Prostate gland (tissue), 2 donors: ENCODE data around the gene CHMP5. TPM values are rescaled to one million over a fixed set of nuclear protein-coding genes. Genes with fewer than 3 reads are reported as not detected.

Experiments used
- DNase-seq: peaks from one replicate; pipeline ENCODE4 v3.0.0-alpha.2; 2019; ENCODE audit warnings: low spot score
- H3K27ac ChIP-seq, 2 donors: fragments of 200-600 bp; sonication (generic); 2 replicates each; pipeline ENCODE4 v1.5.1; 2017 to 2019
- H3K27me3 ChIP-seq: fragments of 200-600 bp; sonication (generic); replicated peaks from 2 replicates; pipeline ENCODE4 v1.5.1; 2019; ENCODE audit not compliant: insufficient read depth
- H3K36me3 ChIP-seq, 2 donors: fragments of 200-600 bp; sonication (generic); 1 replicate in 1 of 2; 2 replicates in 1 of 2; pipeline versions ENCODE4 v1.5.1 to v1.8.1; 2017 to 2019
- H3K4me1 ChIP-seq: fragments of 200-600 bp; sonication (generic); replicated peaks from 2 replicates; pipeline ENCODE4 v1.5.1; 2019
- H3K4me3 ChIP-seq, 2 donors: fragments of 200-600 bp; sonication (generic); 2 replicates each; pipeline ENCODE4 v1.5.1; 2017 to 2019
- H3K9me3 ChIP-seq: fragments of 200-600 bp; sonication (generic); 2 replicates; pipeline ENCODE4 v1.5.1; 2017
- CTCF ChIP-seq, 4 experiments: fragments of 200-600 bp in 2 of 4; fragments of 450-650 bp in 2 of 4; sonication (generic) in 2 of 4; IDR thresholded peaks; 1 replicate in 3 of 4; 2 replicates in 1 of 4; pipeline ENCODE4 v1.5.1; 2016 to 2019; ENCODE audit warnings: antibody characterized with exemption in 4 of 4, mild to moderate bottlenecking in 2 of 4, moderate library complexity in 2 of 4
- POLR2A ChIP-seq: fragments of 450-650 bp; IDR thresholded peaks from one replicate; pipeline ENCODE4 v1.6.1; 2016; ENCODE audit warnings: antibody characterized with exemption, mild to moderate bottlenecking
- POLR2AphosphoS5 ChIP-seq: sonication (generic); formaldehyde crosslinking; IDR thresholded peaks from one replicate; pipeline ENCODE4 v1.6.1; 2017; ENCODE audit warnings: antibody characterized with exemption
- WGBS: methylation state at CpG from one replicate; pipeline ENCODE4 v1.1.5; 2018; 5-methylcytosine and 5-hydroxymethylcytosine counted together
- intact Hi-C: fragments of 100-400 bp; cut with DNase I; formaldehyde crosslinking; loops from one replicate; pipeline ENCODE4 v1.14.2; 2022
- total RNA-seq, 2 donors: library from RNA; depleted of rRNA; stranded (reverse); fragments of >200 nt; gene quantifications; one replicate each; pipeline ENCODE4 v1.1.0, GENCODE V29; 2016

CHMP5 gene
- total RNA-seq, 2 donors from 2014 or later, result 48.8 to 84.2 TPM

GRCh38 chr9:33320230-33320567 is 55.4 kb downstream of the CHMP5 start:
- H3K27me3 ChIP-seq, result no peaks in the 10 kb centered on the region
- 88% methylated on average over 1 of the region's 1 CpG for WGBS
- no peak for TF ChIP-seq POLR2AphosphoS5
- TF ChIP-seq CTCF (IDR thresholded peaks at IDR 0.05), result no peak
- no peak for TF ChIP-seq POLR2A
- no peaks in the 10 kb centered on the region for H3K9me3 ChIP-seq
- no peaks in the 10 kb centered on the region for H3K4me1 ChIP-seq
- DNase-seq, result no peak
- H3K36me3 ChIP-seq, result peaks cover 7 to 15% of the 10 kb centered on the region in 2 donors
- no peak overlapping the region for H3K4me3 ChIP-seq
- no peak overlapping the region for H3K27ac ChIP-seq
- intact Hi-C loops, result no loop called here

- H3K4me1 ChIP-seq, result no peaks in the 10 kb centered on the region
- DNase-seq, result no peak
- WGBS, result 61% methylated on average over 2 of the region's 2 CpGs
- intact Hi-C loops, result no loop called here
- H3K27me3 ChIP-seq, result no peaks in the 10 kb centered on the region
- H3K36me3 ChIP-seq, result peaks cover 7 to 15% of the 10 kb centered on the region in 2 donors
- H3K9me3 ChIP-seq, result no peaks in the 10 kb centered on the region
- TF ChIP-seq POLR2AphosphoS5, result peak; percentile 44
- TF ChIP-seq CTCF (IDR thresholded peaks at IDR 0.05), result no peak
- H3K4me3 ChIP-seq, result no peak overlapping the region
- H3K27ac ChIP-seq, result no peak overlapping the region
Measured at GRCh38 chr9:33320568-33321261, 55.9 kb downstream of the CHMP5 start.

- Histone ChIP-seq H3K4me1 (peaks cover 12% of the 10 kb centered on the region), H3K27me3 (no peaks in the 10 kb centered on the region), H3K27ac (peak overlapping the region; percentile 77 to 83), H3K9me3 (no peaks in the 10 kb centered on the region), H3K36me3 (no peaks in the 10 kb centered on the region), H3K4me3 (no peak overlapping the region)
- DNase-seq, result peak; percentile 96
- no peak for TF ChIP-seq CTCF (IDR thresholded peaks at IDR 0.05)
- peak; percentile 99 for TF ChIP-seq POLR2AphosphoS5
- WGBS, result 24% methylated on average over 4 of the region's 4 CpGs
- intact Hi-C loops, result loop anchor here (5.0 kb wide), 1 partner anchor 37 kb away; the partner anchor contains the start of gene NFX1
Measured at GRCh38 chr9:33329117-33329563, 64.3 kb downstream of the CHMP5 start.

GRCh38 chr9:33329979-33330378 is 65.1 kb downstream of the CHMP5 start:
- Histone ChIP-seq H3K27ac (peak overlapping the region; percentile 77 to 83), H3K36me3 (no peaks in the 10 kb centered on the region), H3K4me3 (no peak overlapping the region), H3K9me3 (no peaks in the 10 kb centered on the region), H3K27me3 (no peaks in the 10 kb centered on the region), H3K4me1 (peaks cover 12% of the 10 kb centered on the region)
- no peak for TF ChIP-seq CTCF (IDR thresholded peaks at IDR 0.05)
- no peak for TF ChIP-seq POLR2A
- TF ChIP-seq POLR2AphosphoS5, result no peak
- intact Hi-C loops, result loop anchor here (5.0 kb wide), 1 partner anchor 38 kb away; the partner anchor contains the start of gene NFX1
- no peak for DNase-seq
- WGBS, result 70% methylated on average over 5 of the region's 5 CpGs

- Histone ChIP-seq H3K4me1 (peaks cover 12% of the 10 kb centered on the region), H3K9me3 (no peaks in the 10 kb centered on the region), H3K36me3 (no peaks in the 10 kb centered on the region), H3K27ac (peak overlapping the region in 1 of 2 donors; percentile 83), H3K4me3 (no peak overlapping the region), H3K27me3 (no peaks in the 10 kb centered on the region)
- no peak for DNase-seq
- TF ChIP-seq POLR2AphosphoS5, result no peak
- no peak for TF ChIP-seq POLR2A
- TF ChIP-seq CTCF (IDR thresholded peaks at IDR 0.05), result no peak
- 53% methylated on average over 3 of the region's 3 CpGs for WGBS
- intact Hi-C loops, result no loop called here
Measured at GRCh38 chr9:33331377-33331891, 66.6 kb downstream of the CHMP5 start.
